Erythroblast (primary cell): ENCODE measurements around the gene TRAPPC5.

Experiments
- GATA1 ChIP-seq: IDR thresholded peaks from 2 replicates; pipeline ENCODE4 v1.6.1; 2011; ENCODE audit warnings: low read depth, mild to moderate bottlenecking, control low read depth, low read length, moderate library complexity
- POLR2A ChIP-seq: IDR thresholded peaks from 2 replicates; pipeline ENCODE4 v1.6.1; 2011; ENCODE audit warnings: mild to moderate bottlenecking, low read length

DNA sequence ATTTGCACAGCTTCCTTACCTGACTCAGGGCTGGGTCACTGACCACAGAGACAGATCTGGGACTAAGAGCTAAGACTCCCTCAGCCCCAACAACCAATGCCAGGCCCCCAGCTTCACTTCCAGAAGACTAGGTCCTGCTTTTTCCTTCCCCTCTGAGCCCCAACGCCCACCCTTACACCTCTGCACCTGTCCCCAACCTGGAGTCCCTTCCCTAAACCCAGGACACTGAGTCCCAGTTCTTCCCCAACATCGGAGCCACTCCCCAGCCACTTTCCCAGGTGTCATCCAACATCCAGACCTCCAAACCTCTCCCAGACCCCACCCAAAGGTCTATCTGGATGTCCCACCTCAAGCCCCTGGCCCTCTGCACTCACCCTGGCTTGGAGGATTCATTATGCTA lies 18.4 kb downstream of the TRAPPC5 start:
- TF ChIP-seq POLR2A: no peak
- no peak for TF ChIP-seq GATA1
